SKM-1 treated with dmso at 0.1 percent for 144 hours (cell line): ENCODE results near the gene PPP1R9A.

Experiments
- DNase-seq: peaks from one replicate; lab custom pipeline; 2025; ENCODE audit not compliant: unreplicated experiment; lab: John Stamatoyannopoulos, UW

The PPP1R9A gene

GRCh38 chr7:94908323-94909178 lies 1.2 kb downstream of the PPP1R9A start:
- no peak for DNase-seq

GRCh38 chr7:94909179-94909466 lies 1.7 kb downstream of the PPP1R9A start:
- no peak for DNase-seq

GRCh38 chr7:94912085-94912484 lies 4.7 kb downstream of the PPP1R9A start:
- DNase-seq = no peak

- DNase-seq = no peak
Measured at GRCh38 chr7:94913391-94913790, 6.0 kb downstream of the PPP1R9A start.

GRCh38 chr7:94921911-94922310 lies 14.5 kb downstream of the PPP1R9A start:
- no peak for DNase-seq

GRCh38 chr7:94922457-94922856 lies 15.1 kb downstream of the PPP1R9A start:
- DNase-seq = no peak

GRCh38 chr7:94923412-94923811 lies 16.0 kb downstream of the PPP1R9A start:
- DNase-seq = no peak

GRCh38 chr7:94928168-94928707 lies 20.8 kb downstream of the PPP1R9A start:
- DNase-seq = no peak

- no peak for DNase-seq
Measured at GRCh38 chr7:94933256-94933990, 26.0 kb downstream of the PPP1R9A start.

- no peak for DNase-seq
Measured at GRCh38 chr7:94939395-94939794, 32.0 kb downstream of the PPP1R9A start.

GRCh38 chr7:94940241-94940640 lies 32.8 kb downstream of the PPP1R9A start:
- DNase-seq = no peak

GRCh38 chr7:94941844-94942632 lies 34.6 kb downstream of the PPP1R9A start:
- no peak for DNase-seq

GRCh38 chr7:94943134-94943533 lies 35.7 kb downstream of the PPP1R9A start:
- no peak for DNase-seq

- no peak for DNase-seq
Measured at GRCh38 chr7:94949532-94949931, 42.1 kb downstream of the PPP1R9A start.

- no peak for DNase-seq
Measured at GRCh38 chr7:94955807-94956206, 48.4 kb downstream of the PPP1R9A start.

GRCh38 chr7:94957061-94957460 lies 49.7 kb downstream of the PPP1R9A start:
- DNase-seq = no peak

- no peak for DNase-seq
Measured at GRCh38 chr7:94962661-94963060, 55.3 kb downstream of the PPP1R9A start.

- no peak for DNase-seq
Measured at GRCh38 chr7:94969434-94970084, 62.2 kb downstream of the PPP1R9A start.

GRCh38 chr7:94970085-94970576 lies 62.7 kb downstream of the PPP1R9A start:
- DNase-seq = no peak

- no peak for DNase-seq
Measured at GRCh38 chr7:94971051-94971867, 63.9 kb downstream of the PPP1R9A start.
